Gastrocnemius medialis (tissue), 4 donors: Measurements from ENCODE around the gene XRN2. TPM values are rescaled to one million over a fixed set of nuclear protein-coding genes. Genes with fewer than 3 reads are reported as not detected.

Experiments used
- ATAC-seq, 2 donors: fragments of 150-250 bp; one replicate each; pipeline ENCODE4 v1.9.1; 2016
- DNase-seq, 2 donors: peaks; one replicate each; pipeline ENCODE4 v3.0.0-alpha.2; 2019
- H3K27ac ChIP-seq, 4 donors: fragments of 200-600 bp; sonication (generic); 1 replicate in 1 of 4; 2 replicates in 3 of 4; pipeline ENCODE4 v1.5.1; 2016 to 2018; ENCODE audit warnings: mild to moderate bottlenecking in 2 of 4, moderate library complexity in 1 of 4
- H3K27me3 ChIP-seq, 3 donors: fragments of 200-600 bp; sonication (generic) in 2 of 3; 1 replicate in 1 of 3; 2 replicates in 2 of 3; pipeline versions ENCODE4 v1.5.1 to v1.6.0; 2016 to 2019; ENCODE audit warnings: mild to moderate bottlenecking in 1 of 3, moderate library complexity in 1 of 3
- H3K36me3 ChIP-seq, 2 donors: fragments of 200-600 bp; sonication (generic) in 1 of 2; one replicate each; pipeline ENCODE4 v1.5.1; 2017 to 2018
- H3K4me1 ChIP-seq, 2 donors: fragments of 200-600 bp; sonication (generic) in 1 of 2; one replicate each; pipeline ENCODE4 v1.5.1; 2016 to 2017; ENCODE audit warnings: mild to moderate bottlenecking in 2 of 2
- H3K4me3 ChIP-seq, 4 donors: fragments of 200-600 bp; sonication (generic) in 3 of 4; 1 replicate in 1 of 4; 2 replicates in 3 of 4; pipeline ENCODE4 v1.5.1; 2016 to 2019; ENCODE audit warnings: mild to moderate bottlenecking in 2 of 4
- H3K9me3 ChIP-seq, 3 donors: fragments of 200-600 bp; sonication (generic) in 2 of 3; 1 replicate in 1 of 3; 2 replicates in 2 of 3; pipeline ENCODE4 v1.5.1; 2016 to 2019
- CTCF ChIP-seq, 5 experiments: fragments of 450-650 bp in 3 of 5; fragments of 200-600 bp in 2 of 5; sonication (generic) in 2 of 5; IDR thresholded peaks in 4 of 5; conservative IDR thresholded peaks in 1 of 5; 1 replicate in 4 of 5; 2 replicates in 1 of 5; pipeline ENCODE4 v1.5.1; 2016 to 2019; ENCODE audit warnings: antibody characterized with exemption in 5 of 5, mild to moderate bottlenecking in 3 of 5, moderate library complexity in 3 of 5
- POLR2A ChIP-seq, 2 donors: fragments of 450-650 bp; IDR thresholded peaks; one replicate each; pipeline ENCODE4 v1.6.1; 2017; ENCODE audit warnings: antibody characterized with exemption in 2 of 2, mild to moderate bottlenecking in 2 of 2, moderate library complexity in 2 of 2
- in situ Hi-C, 4 donors: fragments of 200-750 bp; cut with MboI; loops; one replicate each; pipeline versions ENCODE4 v1.15.0 to v1.8.0; 2017; ENCODE audit warnings: low sequenced_read_pairs in 4 of 4
- intact Hi-C: fragments of 100-400 bp; cut with DNase I; formaldehyde crosslinking; loops from one replicate; pipeline ENCODE4 v1.15.1; 2023; ENCODE audit warnings: low total_unique reads
- total RNA-seq, 4 donors: library from RNA; depleted of rRNA; stranded (reverse); fragments of >200 nt; gene quantifications; one replicate each; pipeline versions ENCODE4 v1.1.0 to v1.2.3, GENCODE V29; 2016

The XRN2 gene
- total RNA-seq, 4 donors from 2014 or later = 42.0 to 68.4 (median 52.3) TPM

- in situ Hi-C loops = no loop called here
- no peak for DNase-seq
- Histone ChIP-seq H3K4me3 (no peak overlapping the region), H3K27ac (no peak overlapping the region), H3K9me3 (no peaks in the 10 kb centered on the region), H3K4me1 (no peaks in the 10 kb centered on the region), H3K36me3 (no peaks in the 10 kb centered on the region), H3K27me3 (peaks cover 0 to 5% (median 0%) of the 10 kb centered on the region in 3 donors)
- intact Hi-C loops = no loop called here
- TF ChIP-seq POLR2A (IDR thresholded peaks at IDR 0.05) (no peak), CTCF (IDR thresholded peaks at IDR 0.05 in 4 of 5, conservative IDR thresholded peaks at IDR 0.05 in 1 of 5) (no peak)
- ATAC-seq = no peak
These were observed 12.1 kb upstream of the XRN2 start for GRCh38 chr20:21291026-21291425.

GRCh38 chr20:21294755-21295154, 8.4 kb upstream of the XRN2 start:
- DNase-seq (no peak), ATAC-seq (no peak)
- Histone ChIP-seq H3K36me3 (no peaks in the 10 kb centered on the region), H3K4me3 (no peak overlapping the region), H3K9me3 (no peaks in the 10 kb centered on the region), H3K27ac (no peak overlapping the region), H3K4me1 (no peaks in the 10 kb centered on the region), H3K27me3 (no peaks in the 10 kb centered on the region)
- intact Hi-C loops (no loop called here), in situ Hi-C loops (no loop called here)
- no peak for TF ChIP-seq CTCF (IDR thresholded peaks at IDR 0.05 in 4 of 5, conservative IDR thresholded peaks at IDR 0.05 in 1 of 5)
- no peak for TF ChIP-seq POLR2A (IDR thresholded peaks at IDR 0.05)

- intact Hi-C loops (loop anchor here (5.0 kb wide), 2 partner anchors 175 to 1250 kb away; partner anchors contain the start of genes CFAP61, CRNKL1 and KIZ), in situ Hi-C loops (no loop called here)
- DNase-seq (no peak), ATAC-seq (no peak)
- no peaks in the 10 kb centered on the region for H3K36me3 ChIP-seq
- H3K4me3 ChIP-seq = peak overlapping the region; percentile 70 to 90 (median 80)
- no peaks in the 10 kb centered on the region for H3K27me3 ChIP-seq
- no peaks in the 10 kb centered on the region for H3K9me3 ChIP-seq
- H3K4me1 ChIP-seq = peaks cover 10 to 16% of the 10 kb centered on the region in 2 donors
- H3K27ac ChIP-seq = peak overlapping the region; percentile 88 to 97 (median 96)
- TF ChIP-seq CTCF (IDR thresholded peaks at IDR 0.05 in 4 of 5, conservative IDR thresholded peaks at IDR 0.05 in 1 of 5) = no peak
- no peak for TF ChIP-seq POLR2A (IDR thresholded peaks at IDR 0.05)
These were observed 1.0 kb upstream of the XRN2 start for GRCh38 chr20:21301940-21302663.

GRCh38 chr20:21302664-21303060, 469 bp upstream of the XRN2 start:
- in situ Hi-C loops = no loop called here
- H3K4me1 ChIP-seq = peaks cover 10 to 16% of the 10 kb centered on the region in 2 donors
- no peaks in the 10 kb centered on the region for H3K9me3 ChIP-seq
- no peaks in the 10 kb centered on the region for H3K27me3 ChIP-seq
- peak overlapping the region; percentile 88 to 97 (median 96) for H3K27ac ChIP-seq
- H3K36me3 ChIP-seq = no peaks in the 10 kb centered on the region
- peak overlapping the region; percentile 70 to 90 (median 80) for H3K4me3 ChIP-seq
- DNase-seq (no peak), ATAC-seq (peak; percentile 40 to 51)
- no peak for TF ChIP-seq POLR2A (IDR thresholded peaks at IDR 0.05)
- TF ChIP-seq CTCF (IDR thresholded peaks at IDR 0.05 in 4 of 5, conservative IDR thresholded peaks at IDR 0.05 in 1 of 5) = no peak
- intact Hi-C loops = loop anchor here (5.0 kb wide), 2 partner anchors 175 to 1250 kb away; partner anchors contain the start of genes CFAP61, CRNKL1 and KIZ
